K562 (cell line): ENCODE results near the gene GSTM5. TPM values are rescaled to one million over a fixed set of nuclear protein-coding genes. Genes with fewer than 3 reads are reported as not detected.

ENCODE experiments used
- ATAC-seq: fragments of 200-7000 bp; cut with Tn5 transposase; 3 replicates; pipeline ENCODE4 v1.9.1; 2020; ENCODE audit warnings: moderate library complexity
- BruUV-seq: library from RNA; stranded (reverse); fragments of 400-500 nt; replicated peaks from 2 replicates; lab custom pipeline; 2021; lab: Mats Ljungman, UMichigan
- CTCF ChIA-PET: fragments of 300-600 bp; formaldehyde crosslinking; extraction: SDS; loops from one replicate; lab custom pipeline; 2021; ENCODE audit warnings: low intra/inter-chr PET ratio; lab: Yijun Ruan, JAX
- POLR2A ChIA-PET: fragments of 300-600, 350-650 bp; sonication (Branson Sonifier 250); formaldehyde crosslinking; extraction: SDS; loops from one replicate; lab custom pipeline; 2021; ENCODE audit warnings: antibody characterized with exemption, inconsistent platforms; lab: Yijun Ruan, JAX
- DNase-seq, 4 experiments: peaks; one replicate each; pipeline versions ENCODE4 v3.0.0 to v3.0.0-alpha.2; 2011 to 2018; ENCODE audit warnings: low spot score in 3 of 4, mixed read lengths in 3 of 4; ENCODE audit errors: extremely low read depth in 1 of 4
- FAIRE-seq: peaks from 2 replicates; lab custom pipeline; 2011; peaks lifted over from hg19 to GRCh38; lab: Jason Lieb, UNC
- H2AFZ ChIP-seq: 2 replicates; pipeline ENCODE4 v1.6.0; 2011; ENCODE audit warnings: low read depth, low read length, control low read depth, inconsistent platforms
- H3K27ac ChIP-seq: fragments of 200-600 bp; 3 replicates; pipeline ENCODE4 v1.8.0; 2011; ENCODE audit warnings: low read depth, mild to moderate bottlenecking, control low read depth, inconsistent platforms, low read length, moderate library complexity, mixed read lengths; ENCODE audit errors: extremely low read depth
- H3K27me3 ChIP-seq, 2 experiments: fragments of 300-600 bp in 1 of 2; 2 replicates in 1 of 2; 3 replicates in 1 of 2; pipeline versions ENCODE4 v1.6.0 to v1.8.0; 2011; ENCODE audit warnings: inconsistent platforms in 2 of 2, low read length in 2 of 2, mild to moderate bottlenecking in 1 of 2, mixed read lengths in 1 of 2, moderate library complexity in 1 of 2; ENCODE audit not compliant: control insufficient read depth in 2 of 2, insufficient read depth in 2 of 2
- H3K36me3 ChIP-seq: fragments of 300-600 bp; 3 replicates; pipeline ENCODE4 v1.8.0; 2011; ENCODE audit warnings: mild to moderate bottlenecking, low read length, inconsistent platforms; ENCODE audit not compliant: control insufficient read depth, insufficient read depth
- H3K4me1 ChIP-seq, 2 experiments: fragments of 200-600 bp in 1 of 2; replicated peaks in 1 of 2; 2 replicates in 1 of 2; 3 replicates in 1 of 2; pipeline versions ENCODE4 v1.5.1 to v1.8.0; 2011; ENCODE audit warnings: inconsistent platforms in 2 of 2, low read length in 2 of 2, mild to moderate bottlenecking in 1 of 2, mixed read lengths in 1 of 2, moderate library complexity in 1 of 2; ENCODE audit not compliant: control insufficient read depth in 2 of 2, insufficient read depth in 2 of 2
- H3K4me2 ChIP-seq: 2 replicates; pipeline ENCODE4 v1.6.1; 2011; ENCODE audit warnings: low read length, control low read depth, inconsistent platforms, mixed read lengths; ENCODE audit not compliant: insufficient read depth
- H3K4me3 ChIP-seq: fragments of 200-600 bp; sonication (generic), shearing (Covaris generic); 2 replicates; pipeline ENCODE4 v1.5.1; 2016; ENCODE audit warnings: control low read depth, inconsistent platforms
- H3K79me2 ChIP-seq: fragments of 200-600 bp; 3 replicates; pipeline ENCODE4 v1.8.0; 2011; ENCODE audit warnings: low read length, inconsistent platforms; ENCODE audit not compliant: control insufficient read depth, insufficient read depth
- H3K9ac ChIP-seq, 2 experiments: 2 replicates each; pipeline versions ENCODE4 v1.6.0 to v1.6.1; 2011; ENCODE audit warnings: low read depth in 2 of 2, low read length in 2 of 2, control low read depth in 1 of 2, inconsistent platforms in 1 of 2, mild to moderate bottlenecking in 1 of 2, mixed read lengths in 1 of 2; ENCODE audit not compliant: insufficient read depth in 1 of 2
- H3K9me1 ChIP-seq: one replicate; pipeline ENCODE4 v1.6.0; 2011; ENCODE audit warnings: inconsistent platforms, mild to moderate bottlenecking, low read length, moderate library complexity; ENCODE audit not compliant: control insufficient read depth, insufficient read depth
- H3K9me3 ChIP-seq: replicated peaks from 2 replicates; pipeline ENCODE4 v1.5.1; 2011; ENCODE audit warnings: low read depth, low read length, inconsistent platforms; ENCODE audit not compliant: control insufficient read depth, insufficient read depth
- H4K20me1 ChIP-seq: replicated peaks from 2 replicates; pipeline ENCODE4 v1.6.1; 2011; ENCODE audit warnings: low read length, inconsistent platforms, mixed read lengths; ENCODE audit not compliant: control insufficient read depth, insufficient read depth
- FOXK1 ChIP-seq: sonication (generic); formaldehyde crosslinking; IDR thresholded peaks from 2 replicates; pipeline ENCODE4 v1.8.0; 2022; ENCODE audit warnings: missing genetic modification reagents, mild to moderate bottlenecking, borderline replicate concordance
- IRF1 ChIP-seq: sonication (generic); formaldehyde crosslinking; IDR thresholded peaks from 2 replicates; pipeline ENCODE4 v1.8.0; 2022; ENCODE audit warnings: missing genetic modification reagents, mild to moderate bottlenecking, borderline replicate concordance
- PYGO2 ChIP-seq: fragments of 450-650 bp; IDR thresholded peaks from 2 replicates; pipeline ENCODE4 v1.6.1; 2016; ENCODE audit warnings: mild to moderate bottlenecking, missing genetic modification characterization, moderate library complexity, missing compliant biosample characterization
- RAD51 ChIP-seq: fragments of 450-650 bp; IDR thresholded peaks from 2 replicates; pipeline ENCODE4 v1.7.1; 2016; ENCODE audit warnings: low read depth, mild to moderate bottlenecking, borderline replicate concordance
- RBM25 ChIP-seq: fragments of 200-400 bp; formaldehyde crosslinking; IDR thresholded peaks from 2 replicates; pipeline ENCODE4 v1.6.1; 2018; ENCODE audit warnings: low read length, low read depth, moderate library complexity; ENCODE audit not compliant: severe bottlenecking
- SREBF1 ChIP-seq: fragments of 150-350 bp; IDR thresholded peaks from 2 replicates; pipeline ENCODE4 v1.6.1; 2014; ENCODE audit warnings: antibody characterized with exemption, low read depth, low read length, borderline replicate concordance
- SRF ChIP-seq, 2 experiments: fragments of 250-450, 450-650 bp in 1 of 2; sonication (Bioruptor Pico) in 1 of 2; sonication (generic) in 1 of 2; formaldehyde crosslinking; IDR thresholded peaks; 2 replicates each; pipeline versions ENCODE4 v1.5.0 to v1.5.1; 2020 to 2022; ENCODE audit warnings: mild to moderate bottlenecking in 1 of 2, missing genetic modification reagents in 1 of 2
- TFAM ChIP-seq: fragments of 250-450 bp; sonication (Bioruptor Pico); conservative IDR thresholded peaks from 2 replicates; pipeline ENCODE4 v1.5.0; 2021; ENCODE audit warnings: mild to moderate bottlenecking, moderate library complexity
- ZBTB1 ChIP-seq: sonication (generic); formaldehyde crosslinking; IDR thresholded peaks from 2 replicates; pipeline ENCODE4 v1.8.1; 2023; ENCODE audit warnings: missing genetic modification reagents, low read depth, mild to moderate bottlenecking, borderline replicate concordance
- ZNF518B ChIP-seq: fragments of 250-450 bp; sonication (Bioruptor Pico); IDR thresholded peaks from 2 replicates; pipeline ENCODE4 v1.5.0; 2021; ENCODE audit warnings: mild to moderate bottlenecking, moderate library complexity
- WGBS: fragments of 100-300 bp; shearing (Covaris generic); methylation state at CpG from one replicate; pipeline ENCODE4 v1.1.6; 2016; ENCODE audit warnings: low coverage, mixed read lengths; ENCODE audit not compliant: insufficient coverage; ENCODE audit errors: missing lambda C conversion rate; 5-methylcytosine and 5-hydroxymethylcytosine counted together
- in situ Hi-C: fragments of 300-500 bp; cut with MboI; formaldehyde crosslinking; loops from 4 replicates; pipeline ENCODE4 v1.15.0; 2018; ENCODE audit warnings: inconsistent platforms, mixed read lengths
- intact Hi-C: fragments of 100-400 bp; cut with micrococcal nuclease; formaldehyde crosslinking; loops from 2 replicates; pipeline ENCODE4 v1.14.2; 2022
- polyA plus RNA-seq, 8 experiments: library from polyadenylated mRNA; depleted of rRNA in 4 of 8; stranded (reverse) in 5 of 8; unstranded in 3 of 8; fragments of >200 nt; fragmentation: Nextera tagmentation in 2 of 8; fragmentation: Illumina TruSeq in 1 of 8; extraction: Ambion mirVana in 2 of 8; extraction: Trizol in 1 of 8; gene quantifications; 2 replicates each; pipeline versions ENCODE4 v1.2.1 to v1.2.3, GENCODE V29; 2011 to 2014; ENCODE audit warnings: inconsistent platforms in 1 of 8, missing spikeins in 1 of 8
- total RNA-seq, 7 experiments: library from RNA; depleted of rRNA in 6 of 7; stranded (reverse); fragments of >200 nt in 6 of 7; fragmentation: Illumina TruSeq in 2 of 7; extraction: Trizol in 2 of 7; gene quantifications; 2 replicates each; pipeline versions ENCODE4 v1.2.1 to v1.2.3, GENCODE V29; 2011 to 2021; ENCODE audit warnings: low replicate concordance in 1 of 7
- TF ChIP-seq, protein P1 (sequence below): fragments of 450-650 bp; formaldehyde crosslinking; IDR thresholded peaks from 2 replicates; pipeline ENCODE4 v1.4.0; 2020; ENCODE audit warnings: mild to moderate bottlenecking, moderate library complexity

Gene GSTM5
- total and polyA plus RNA-seq, 9 of the 15 experiments (the other 6 are each of a cell fraction or from before 2014, with no cell fraction given) = not detected

DNA sequence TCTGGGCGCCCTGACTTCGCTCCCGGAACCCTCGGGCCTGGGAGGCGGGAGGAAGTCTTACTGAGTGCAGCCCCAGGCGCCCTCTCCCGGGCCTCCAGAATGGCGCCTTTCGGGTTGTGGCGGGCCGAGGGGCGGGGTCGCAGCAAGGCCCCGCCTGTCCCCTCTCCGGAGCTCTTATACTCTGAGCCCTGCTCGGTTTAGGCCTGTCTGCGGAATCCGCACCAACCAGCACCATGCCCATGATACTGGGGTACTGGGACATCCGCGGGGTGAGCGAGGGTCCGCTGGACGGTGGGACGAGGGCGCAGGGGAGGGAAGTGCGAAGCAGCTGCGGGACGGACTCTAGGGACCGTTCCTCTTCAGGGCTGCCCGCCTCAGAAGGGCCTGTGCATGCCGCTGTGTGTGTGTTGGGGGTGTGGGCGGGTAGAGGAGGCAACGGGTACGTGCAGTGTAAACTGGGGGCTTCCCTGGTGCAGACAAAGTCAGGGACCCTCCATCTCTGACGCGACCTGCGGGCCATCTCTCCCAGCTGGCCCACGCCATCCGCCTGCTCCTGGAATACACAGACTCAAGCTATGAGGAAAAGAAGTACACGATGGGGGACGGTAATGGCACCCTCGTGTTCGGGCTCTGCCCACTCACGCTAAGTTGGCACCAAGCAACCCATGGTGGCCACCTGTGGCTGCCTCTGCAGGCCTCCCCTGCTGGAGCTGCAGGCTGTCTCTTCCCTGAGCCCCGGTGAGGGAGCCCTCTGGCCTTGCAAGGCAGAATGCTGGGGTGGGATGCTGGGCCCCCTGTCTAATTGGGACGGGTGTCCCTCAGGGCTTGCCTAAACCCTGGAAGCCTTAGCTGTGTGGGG lies 24.2 kb upstream of the GSTM5 start, which contains the start of gene GSTM1 (continued):
- no peak for TF ChIP-seq FOXK1
- TF ChIP-seq ZNF518B (CRISPR knock-in tag) = no peak

GRCh38 chr1:109689844-109690405 lies 22.1 kb upstream of the GSTM5 start:
- POLR2A ChIA-PET = no interaction called here
- no peak for TF ChIP-seq SRF (CRISPR knock-in tag; IDR thresholded peaks at IDR 0.05)
- TF ChIP-seq RAD51 = no peak
- TF ChIP-seq ZBTB1 (CRISPR knock-in tag) = no peak
- TF ChIP-seq PYGO2 = no peak
- TF ChIP-seq, protein P1, sequence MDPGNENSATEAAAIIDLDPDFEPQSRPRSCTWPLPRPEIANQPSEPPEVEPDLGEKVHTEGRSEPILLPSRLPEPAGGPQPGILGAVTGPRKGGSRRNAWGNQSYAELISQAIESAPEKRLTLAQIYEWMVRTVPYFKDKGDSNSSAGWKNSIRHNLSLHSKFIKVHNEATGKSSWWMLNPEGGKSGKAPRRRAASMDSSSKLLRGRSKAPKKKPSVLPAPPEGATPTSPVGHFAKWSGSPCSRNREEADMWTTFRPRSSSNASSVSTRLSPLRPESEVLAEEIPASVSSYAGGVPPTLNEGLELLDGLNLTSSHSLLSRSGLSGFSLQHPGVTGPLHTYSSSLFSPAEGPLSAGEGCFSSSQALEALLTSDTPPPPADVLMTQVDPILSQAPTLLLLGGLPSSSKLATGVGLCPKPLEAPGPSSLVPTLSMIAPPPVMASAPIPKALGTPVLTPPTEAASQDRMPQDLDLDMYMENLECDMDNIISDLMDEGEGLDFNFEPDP (CRISPR knock-in tag) = no peak
- no peak for TF ChIP-seq IRF1 (CRISPR knock-in tag)
- TF ChIP-seq RBM25 = no peak
- no peak for TF ChIP-seq SREBF1
- no peak for TF ChIP-seq TFAM

More at GRCh38 chr1:109689844-109690405, 22.1 kb upstream of the GSTM5 start:
- Histone ChIP-seq H2AFZ (no peak overlapping the region), H3K27ac (no peak overlapping the region), H3K4me3 (no peak overlapping the region), H3K79me2 (no peaks in the 10 kb centered on the region), H3K9me3 (no peaks in the 10 kb centered on the region), H3K4me2 (no peak overlapping the region), H3K4me1 (no peaks in the 10 kb centered on the region), H3K9ac (no peak overlapping the region), H3K9me1 (no peaks in the 10 kb centered on the region), H3K27me3 (no peaks in the 10 kb centered on the region), H3K36me3 (no peaks in the 10 kb centered on the region), H4K20me1 (no peaks in the 10 kb centered on the region)
- WGBS = no CpG with 5 or more reads among the region's 6 CpGs
- no peak for ATAC-seq
- no peak for DNase-seq
- intact Hi-C loops (no loop called here), in situ Hi-C loops (no loop called here)
- CTCF ChIA-PET = no interaction called here
- no TSS peak for BruUV-seq
- no peak for FAIRE-seq
